ENCODE data around the gene IARS2.
"Not testable (repeated sequence)": the region's sequence is repeated elsewhere in the genome, so short reads cannot be mapped to it uniquely, and the experiment has no call there.

The IARS2 gene

GRCh38 chr1:220164517-220164916, 70.6 kb downstream of the IARS2 start:
- DNase-seq (ENCODE audit: low read depth in 3 of 3), result no peak

GRCh38 chr1:220166853-220167252, 72.9 kb downstream of the IARS2 start:
- no peak for DNase-seq (ENCODE audit: low read depth in 3 of 3)

GRCh38 chr1:220169887-220170286, 76.0 kb downstream of the IARS2 start:
- DNase-seq (ENCODE audit: low read depth in 3 of 3), result not testable (repeated sequence)

GRCh38 chr1:220170836-220171526, 77.0 kb downstream of the IARS2 start:
- no peak for DNase-seq (ENCODE audit: low read depth in 3 of 3)

GRCh38 chr1:220176540-220176939, 82.6 kb downstream of the IARS2 start:
- no peak for DNase-seq (ENCODE audit: low read depth in 3 of 3)

GRCh38 chr1:220182111-220182510, 88.2 kb downstream of the IARS2 start:
- no peak for DNase-seq (ENCODE audit: low read depth in 3 of 3)

GRCh38 chr1:220182656-220183055, 88.7 kb downstream of the IARS2 start:
- DNase-seq (ENCODE audit: low read depth in 3 of 3), result no peak

GRCh38 chr1:220184506-220184905, 90.6 kb downstream of the IARS2 start:
- DNase-seq (ENCODE audit: low read depth in 3 of 3), result no peak

- no peak for DNase-seq (ENCODE audit: low read depth in 3 of 3)
These were observed 92.8 kb downstream of the IARS2 start for GRCh38 chr1:220186752-220187151.

- DNase-seq (ENCODE audit: low read depth in 3 of 3), result no peak
These were observed 94.6 kb downstream of the IARS2 start for GRCh38 chr1:220188538-220188937.

GRCh38 chr1:220189750-220190347, 95.9 kb downstream of the IARS2 start:
- no peak for DNase-seq (ENCODE audit: low read depth in 3 of 3)

- DNase-seq (ENCODE audit: low read depth in 3 of 3), result no peak
These were observed 101.8 kb downstream of the IARS2 start for GRCh38 chr1:220195701-220196100.
